ENCODE measurements around the gene GRIK1.

Gene GRIK1

GRCh38 chr21:29827647-29828046, 112.1 kb downstream of the GRIK1 start:
- DNase-seq (ENCODE audit: low spot score): no peak

GRCh38 chr21:29827236-29827635, 112.6 kb downstream of the GRIK1 start:
- no peak for DNase-seq (ENCODE audit: low spot score)

GRCh38 chr21:29826386-29826785, 113.4 kb downstream of the GRIK1 start:
- DNase-seq (ENCODE audit: low spot score): no peak

- no peak for DNase-seq (ENCODE audit: low spot score)
Observed at GRCh38 chr21:29825936-29826335, 113.9 kb downstream of the GRIK1 start.

GRCh38 chr21:29825345-29825744, 114.5 kb downstream of the GRIK1 start:
- DNase-seq (ENCODE audit: low spot score): no peak

- DNase-seq (ENCODE audit: low spot score): no peak
Observed at GRCh38 chr21:29822064-29822463, 117.7 kb downstream of the GRIK1 start.

- DNase-seq (ENCODE audit: low spot score): no peak
Observed at GRCh38 chr21:29821230-29821629, 118.6 kb downstream of the GRIK1 start.

GRCh38 chr21:29819675-29820326, 120.0 kb downstream of the GRIK1 start:
- no peak for DNase-seq (ENCODE audit: low spot score)

- DNase-seq (ENCODE audit: low spot score): no peak
Observed at GRCh38 chr21:29818383-29818921, 121.3 kb downstream of the GRIK1 start.

GRCh38 chr21:29817450-29817849, 122.3 kb downstream of the GRIK1 start:
- DNase-seq (ENCODE audit: low spot score): no peak

GRCh38 chr21:29812947-29813346, 126.8 kb downstream of the GRIK1 start:
- DNase-seq (ENCODE audit: low spot score): no peak

GRCh38 chr21:29810871-29811270, 128.9 kb downstream of the GRIK1 start:
- no peak for DNase-seq (ENCODE audit: low spot score)

GRCh38 chr21:29808153-29808552, 131.6 kb downstream of the GRIK1 start:
- no peak for DNase-seq (ENCODE audit: low spot score)

GRCh38 chr21:29805105-29805504, 134.7 kb downstream of the GRIK1 start:
- no peak for DNase-seq (ENCODE audit: low spot score)

- no peak for DNase-seq (ENCODE audit: low spot score)
Observed at GRCh38 chr21:29803191-29803590, 136.6 kb downstream of the GRIK1 start.

GRCh38 chr21:29801122-29801521, 138.7 kb downstream of the GRIK1 start:
- DNase-seq (ENCODE audit: low spot score): no peak

- DNase-seq (ENCODE audit: low spot score): no peak
Observed at GRCh38 chr21:29800056-29800455, 139.7 kb downstream of the GRIK1 start.

- DNase-seq (ENCODE audit: low spot score): no peak
Observed at GRCh38 chr21:29798840-29799239, 141.0 kb downstream of the GRIK1 start.

GRCh38 chr21:29797155-29797554, 142.6 kb downstream of the GRIK1 start:
- DNase-seq (ENCODE audit: low spot score): no peak

- DNase-seq (ENCODE audit: low spot score): no peak
Observed at GRCh38 chr21:29793712-29794111, 146.1 kb downstream of the GRIK1 start.

- no peak for DNase-seq (ENCODE audit: low spot score)
Observed at GRCh38 chr21:29789393-29789792, 150.4 kb downstream of the GRIK1 start.

GRCh38 chr21:29788752-29789151, 151.0 kb downstream of the GRIK1 start:
- no peak for DNase-seq (ENCODE audit: low spot score)

GRCh38 chr21:29787361-29787909, 152.4 kb downstream of the GRIK1 start:
- DNase-seq (ENCODE audit: low spot score): no peak
